Neuron (in vitro differentiated cells): ENCODE data around the gene CMIP.

Source experiments
- H2AFZ ChIP-seq: one replicate; pipeline ENCODE4 v1.6.1; 2013; ENCODE audit warnings: low read depth, mild to moderate bottlenecking, inconsistent platforms, low read length, moderate library complexity
- H3K27me3 ChIP-seq: one replicate; pipeline ENCODE4 v1.6.1; 2013; ENCODE audit warnings: low read length; ENCODE audit not compliant: insufficient read depth
- H3K36me3 ChIP-seq: one replicate; pipeline ENCODE4 v1.6.1; 2013; ENCODE audit warnings: low read length; ENCODE audit not compliant: insufficient read depth
- H3K4me1 ChIP-seq: one replicate; pipeline ENCODE4 v1.6.1; 2013; ENCODE audit warnings: low read length; ENCODE audit not compliant: insufficient read depth
- H3K4me3 ChIP-seq: 2 replicates; pipeline ENCODE4 v1.5.1; 2013; ENCODE audit warnings: mild to moderate bottlenecking, low read length, moderate library complexity
- H3K9me3 ChIP-seq: one replicate; pipeline ENCODE4 v1.6.1; 2013; ENCODE audit warnings: low read length

CMIP gene

GRCh38 chr16:81673432-81673831, 228.8 kb downstream of the CMIP start:
- Histone ChIP-seq H3K27me3 (no peaks in the 10 kb centered on the region), H3K4me1 (no peaks in the 10 kb centered on the region), H3K36me3 (peaks cover 21% of the 10 kb centered on the region), H2AFZ (no peak overlapping the region), H3K9me3 (no peaks in the 10 kb centered on the region), H3K4me3 (no peak overlapping the region)

- H2AFZ ChIP-seq, result no peak overlapping the region
- H3K4me1 ChIP-seq, result no peaks in the 10 kb centered on the region
- no peak overlapping the region for H3K4me3 ChIP-seq
- H3K36me3 ChIP-seq, result peaks cover 34% of the 10 kb centered on the region
- no peaks in the 10 kb centered on the region for H3K9me3 ChIP-seq
- H3K27me3 ChIP-seq, result no peaks in the 10 kb centered on the region
Observed at GRCh38 chr16:81675662-81676061, 231.1 kb downstream of the CMIP start.

GRCh38 chr16:81676066-81676882, 231.7 kb downstream of the CMIP start:
- no peak overlapping the region for H3K4me3 ChIP-seq
- H3K9me3 ChIP-seq, result no peaks in the 10 kb centered on the region
- H3K27me3 ChIP-seq, result no peaks in the 10 kb centered on the region
- H2AFZ ChIP-seq, result no peak overlapping the region
- H3K4me1 ChIP-seq, result no peaks in the 10 kb centered on the region
- peaks cover 32% of the 10 kb centered on the region for H3K36me3 ChIP-seq

- H3K27me3 ChIP-seq, result no peaks in the 10 kb centered on the region
- no peaks in the 10 kb centered on the region for H3K9me3 ChIP-seq
- H3K4me3 ChIP-seq, result no peak overlapping the region
- H3K36me3 ChIP-seq, result peaks cover 35% of the 10 kb centered on the region
- H2AFZ ChIP-seq, result no peak overlapping the region
- H3K4me1 ChIP-seq, result no peaks in the 10 kb centered on the region
Observed at GRCh38 chr16:81676883-81677737, 232.5 kb downstream of the CMIP start.

GRCh38 chr16:81678326-81679095, 233.9 kb downstream of the CMIP start:
- H3K4me1 ChIP-seq, result no peaks in the 10 kb centered on the region
- no peaks in the 10 kb centered on the region for H3K9me3 ChIP-seq
- peaks cover 28% of the 10 kb centered on the region for H3K36me3 ChIP-seq
- H3K27me3 ChIP-seq, result no peaks in the 10 kb centered on the region
- no peak overlapping the region for H2AFZ ChIP-seq
- no peak overlapping the region for H3K4me3 ChIP-seq

GRCh38 chr16:81679721-81680430, 235.3 kb downstream of the CMIP start:
- H2AFZ ChIP-seq, result no peak overlapping the region
- H3K36me3 ChIP-seq, result peaks cover 26% of the 10 kb centered on the region
- no peaks in the 10 kb centered on the region for H3K4me1 ChIP-seq
- no peaks in the 10 kb centered on the region for H3K9me3 ChIP-seq
- no peaks in the 10 kb centered on the region for H3K27me3 ChIP-seq
- H3K4me3 ChIP-seq, result no peak overlapping the region

- Histone ChIP-seq H3K36me3 (peaks cover 26% of the 10 kb centered on the region), H2AFZ (no peak overlapping the region), H3K4me3 (no peak overlapping the region), H3K27me3 (no peaks in the 10 kb centered on the region), H3K9me3 (no peaks in the 10 kb centered on the region), H3K4me1 (no peaks in the 10 kb centered on the region)
Observed at GRCh38 chr16:81680444-81681275, 236.1 kb downstream of the CMIP start.

- no peak overlapping the region for H3K4me3 ChIP-seq
- H2AFZ ChIP-seq, result no peak overlapping the region
- no peaks in the 10 kb centered on the region for H3K9me3 ChIP-seq
- peaks cover 20% of the 10 kb centered on the region for H3K36me3 ChIP-seq
- H3K4me1 ChIP-seq, result no peaks in the 10 kb centered on the region
- H3K27me3 ChIP-seq, result no peaks in the 10 kb centered on the region
Observed at GRCh38 chr16:81681311-81681710, 236.7 kb downstream of the CMIP start.

GRCh38 chr16:81684242-81684837, 239.7 kb downstream of the CMIP start:
- H3K9me3 ChIP-seq, result peaks cover 4% of the 10 kb centered on the region
- H3K27me3 ChIP-seq, result no peaks in the 10 kb centered on the region
- H3K4me1 ChIP-seq, result no peaks in the 10 kb centered on the region
- H2AFZ ChIP-seq, result no peak overlapping the region
- H3K36me3 ChIP-seq, result peaks cover 9% of the 10 kb centered on the region
- no peak overlapping the region for H3K4me3 ChIP-seq

- Histone ChIP-seq H3K36me3 (peaks cover 4% of the 10 kb centered on the region), H3K9me3 (peaks cover 4% of the 10 kb centered on the region), H2AFZ (no peak overlapping the region), H3K4me1 (no peaks in the 10 kb centered on the region), H3K27me3 (no peaks in the 10 kb centered on the region), H3K4me3 (no peak overlapping the region)
Observed at GRCh38 chr16:81684901-81685300, 240.3 kb downstream of the CMIP start.

GRCh38 chr16:81686391-81687130, 242.0 kb downstream of the CMIP start:
- H3K27me3 ChIP-seq, result no peaks in the 10 kb centered on the region
- H3K4me3 ChIP-seq, result no peak overlapping the region
- peaks cover 1% of the 10 kb centered on the region for H3K36me3 ChIP-seq
- peaks cover 4% of the 10 kb centered on the region for H3K9me3 ChIP-seq
- no peak overlapping the region for H2AFZ ChIP-seq
- no peaks in the 10 kb centered on the region for H3K4me1 ChIP-seq
